Natural killer cell (primary cell): ENCODE results near the gene BCAS3. TPM values are rescaled to one million over a fixed set of nuclear protein-coding genes. Genes with fewer than 3 reads are reported as not detected.
"Not testable (repeated sequence)": the region's sequence is repeated elsewhere in the genome, so short reads cannot be mapped to it uniquely, and the experiment has no call there.

Source experiments
- ATAC-seq, 3 donors: fragments of 150-1000 bp in 2 of 3; fragments of 200-7000 bp in 1 of 3; cut with Tn5 transposase; 1 replicate in 1 of 3; 2 replicates in 2 of 3; pipeline ENCODE4 v1.10.0; 2021; ENCODE audit warnings: mild to moderate bottlenecking in 2 of 3, moderate library complexity in 2 of 3
- DNase-seq, 2 donors: peaks; one replicate each; pipeline versions ENCODE4 v3.0.0 to v3.0.0-alpha.2; 2013 to 2021; ENCODE audit warnings: mixed read lengths in 1 of 2
- H3K27ac ChIP-seq: one replicate; pipeline ENCODE4 v1.5.1; 2013; ENCODE audit warnings: mild to moderate bottlenecking, low read length
- H3K27me3 ChIP-seq: one replicate; pipeline ENCODE4 v1.6.1; 2013; ENCODE audit warnings: low read length; ENCODE audit not compliant: control insufficient read depth, insufficient read depth
- H3K36me3 ChIP-seq: one replicate; pipeline ENCODE4 v1.6.1; 2013; ENCODE audit warnings: low read length; ENCODE audit not compliant: control insufficient read depth, insufficient read depth
- H3K4me1 ChIP-seq: one replicate; pipeline ENCODE4 v1.6.1; 2013; ENCODE audit warnings: low read length; ENCODE audit not compliant: control insufficient read depth, insufficient read depth
- H3K4me3 ChIP-seq: one replicate; pipeline ENCODE4 v1.5.1; 2013; ENCODE audit warnings: low read length
- H3K9me3 ChIP-seq: one replicate; pipeline ENCODE4 v1.6.1; 2013; ENCODE audit warnings: low read length; ENCODE audit not compliant: control insufficient read depth, insufficient read depth
- H3K27ac Mint-ChIP-seq, 2 donors: one replicate each; pipeline ENCODE4 v1.8.0; 2022; ENCODE audit warnings: mild to moderate bottlenecking in 2 of 2, mixed read lengths in 2 of 2, moderate library complexity in 1 of 2
- H3K27me3 Mint-ChIP-seq, 2 donors: one replicate each; pipeline ENCODE4 v1.8.0; 2022; ENCODE audit warnings: low read depth in 2 of 2, mixed read lengths in 2 of 2
- H3K36me3 Mint-ChIP-seq: one replicate; pipeline ENCODE4 v1.8.0; 2022; ENCODE audit warnings: mixed read lengths
- H3K4me1 Mint-ChIP-seq, 2 donors: one replicate each; pipeline ENCODE4 v1.8.0; 2022; ENCODE audit warnings: mixed read lengths in 2 of 2
- H3K4me3 Mint-ChIP-seq: one replicate; pipeline ENCODE4 v1.8.0; 2022; ENCODE audit warnings: mild to moderate bottlenecking, moderate library complexity, mixed read lengths
- H3K9me3 Mint-ChIP-seq, 2 donors: one replicate each; pipeline ENCODE4 v1.8.0; 2022; ENCODE audit warnings: mixed read lengths in 2 of 2
- CTCF ChIP-seq: fragments of 200-600 bp; IDR thresholded peaks from one replicate; pipeline ENCODE4 v1.8.0; 2022; ENCODE audit warnings: antibody characterized with exemption
- WGBS: methylation state at CpG from one replicate; pipeline ENCODE4 v1.1.7; 2013; ENCODE audit warnings: missing lambda C conversion rate; ENCODE audit not compliant: insufficient coverage; 5-methylcytosine and 5-hydroxymethylcytosine counted together
- intact Hi-C: fragments of 100-400 bp; cut with micrococcal nuclease; formaldehyde crosslinking; loops from one replicate; pipeline ENCODE4 v1.14.2; 2022
- total RNA-seq, 4 donors: library from RNA; stranded (reverse); fragments of 120-200 nt in 1 of 4; gene quantifications; one replicate each; pipeline versions ENCODE4 v1.2.3 to v1.2.4, GENCODE V29; 2013 to 2022

The BCAS3 gene
- total RNA-seq, 3 donors from 2014 or later (not counting 1 experiment from before 2014, with no cell fraction given): 60.5 to 87.8 (median 72.0) TPM

DNA sequence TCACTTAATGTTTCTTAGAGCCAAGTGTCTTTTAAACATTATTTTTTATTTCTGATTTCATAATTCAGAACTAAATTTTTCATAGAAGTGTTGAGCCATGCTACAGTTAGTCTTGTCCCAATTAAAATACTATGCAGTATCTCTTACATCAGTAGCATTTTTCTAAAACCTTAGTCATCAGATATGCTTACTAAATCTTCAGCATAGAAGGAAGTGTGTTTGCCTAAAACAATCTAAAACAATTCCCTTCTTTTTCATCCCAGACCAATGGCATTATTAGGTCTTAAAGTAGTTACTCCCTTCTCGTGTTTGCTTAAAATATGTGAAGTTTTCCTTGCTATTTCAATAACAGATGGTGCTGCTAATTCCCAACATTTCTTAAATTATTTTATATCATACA is 13.6 kb upstream of the BCAS3 start:
- H3K9me3 Mint-ChIP-seq: no peaks in the 10 kb centered on the region
- H3K36me3 Mint-ChIP-seq: peaks cover 13% of the 10 kb centered on the region
- WGBS: no CpG with 5 or more reads among the region's 1 CpG
- no peak for ATAC-seq
- TF ChIP-seq CTCF: no peak
- Histone ChIP-seq H3K4me1 (peaks cover 16% of the 10 kb centered on the region), H3K4me3 (no peak overlapping the region), H3K27me3 (no peaks in the 10 kb centered on the region), H3K9me3 (no peaks in the 10 kb centered on the region), H3K27ac (no peak overlapping the region), H3K36me3 (peaks cover 5% of the 10 kb centered on the region)
- intact Hi-C loops: no loop called here
- no peak for DNase-seq
- H3K4me1 Mint-ChIP-seq: peaks cover 10 to 12% of the 10 kb centered on the region in 2 donors
- H3K4me3 Mint-ChIP-seq: no peak overlapping the region
- no peak overlapping the region for H3K27ac Mint-ChIP-seq
- H3K27me3 Mint-ChIP-seq: no peaks in the 10 kb centered on the region

- Mint-ChIP-seq H3K9me3 (no peaks in the 10 kb centered on the region), H3K27ac (peak overlapping the region; percentile 84 to 87), H3K4me3 (peak overlapping the region; percentile 71), H3K27me3 (no peaks in the 10 kb centered on the region), H3K4me1 (peaks cover 10 to 12% of the 10 kb centered on the region in 2 donors), H3K36me3 (peaks cover 13% of the 10 kb centered on the region)
- peak; percentile 22 to 27 for DNase-seq
- no peak overlapping the region for H3K4me3 ChIP-seq
- H3K4me1 ChIP-seq: peaks cover 16% of the 10 kb centered on the region
- ATAC-seq: peak; percentile 87 to 99 (median 95)
- H3K36me3 ChIP-seq: peaks cover 5% of the 10 kb centered on the region
- intact Hi-C loops: no loop called here
- H3K27me3 ChIP-seq: no peaks in the 10 kb centered on the region
- no peaks in the 10 kb centered on the region for H3K9me3 ChIP-seq
- no peak overlapping the region for H3K27ac ChIP-seq
- TF ChIP-seq CTCF: no peak
- 41% methylated on average over 4 of the region's 5 CpGs for WGBS
Measured at GRCh38 chr17:60665602-60666001, 12.0 kb upstream of the BCAS3 start.

DNA sequence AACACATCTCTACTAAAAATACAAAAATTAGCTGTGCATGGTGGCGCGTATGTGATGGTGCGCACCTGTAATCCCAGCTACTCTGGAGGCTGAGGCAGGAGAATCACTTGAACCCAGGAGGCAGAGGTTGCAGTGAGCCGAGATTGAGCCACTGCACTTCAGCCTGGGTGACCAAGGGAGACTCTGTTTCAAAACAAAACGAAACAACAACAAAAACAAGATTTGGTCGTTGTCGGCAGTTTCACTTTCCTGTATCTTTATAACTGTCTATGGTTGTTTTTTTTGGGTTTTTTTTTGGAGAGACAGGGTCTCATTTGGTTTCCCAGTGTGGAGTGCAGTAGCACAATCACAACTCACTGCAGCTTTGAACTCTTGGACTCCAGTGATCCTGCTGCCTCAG is 8.9 kb upstream of the BCAS3 start:
- H3K27me3 ChIP-seq, H3K9me3 Mint-ChIP-seq, ATAC-seq, DNase-seq, H3K36me3 Mint-ChIP-seq, H3K27ac Mint-ChIP-seq, H3K36me3 ChIP-seq, intact Hi-C loops, H3K9me3 ChIP-seq, H3K4me3 ChIP-seq, H3K27me3 Mint-ChIP-seq, H3K27ac ChIP-seq, H3K4me3 Mint-ChIP-seq: not testable (repeated sequence)
- peaks cover 10 to 12% of the 10 kb centered on the region in 2 donors for H3K4me1 Mint-ChIP-seq
- peaks cover 16% of the 10 kb centered on the region for H3K4me1 ChIP-seq
- 96% methylated on average over 7 of the region's 7 CpGs for WGBS

- H3K27ac Mint-ChIP-seq: no peak overlapping the region
- Histone ChIP-seq H3K27ac (no peak overlapping the region), H3K4me1 (peaks cover 2% of the 10 kb centered on the region), H3K9me3 (no peaks in the 10 kb centered on the region), H3K36me3 (no peaks in the 10 kb centered on the region), H3K4me3 (no peak overlapping the region), H3K27me3 (no peaks in the 10 kb centered on the region)
- WGBS: 100% methylated on average over 1 of the region's 2 CpGs
- intact Hi-C loops: no loop called here
- TF ChIP-seq CTCF: no peak
- DNase-seq (no peak), ATAC-seq (no peak)
- peaks cover 0 to 2% of the 10 kb centered on the region in 2 donors for H3K27me3 Mint-ChIP-seq
- H3K4me3 Mint-ChIP-seq: no peak overlapping the region
- peaks cover 0 to 2% of the 10 kb centered on the region in 2 donors for H3K9me3 Mint-ChIP-seq
- no peaks in the 10 kb centered on the region for H3K4me1 Mint-ChIP-seq
- H3K36me3 Mint-ChIP-seq: no peaks in the 10 kb centered on the region
Measured at GRCh38 chr17:60671482-60671881, 6.2 kb upstream of the BCAS3 start.

GRCh38 chr17:60674637-60675036 is 3.0 kb upstream of the BCAS3 start:
- H3K4me1 ChIP-seq: peaks cover 10% of the 10 kb centered on the region
- H3K27ac Mint-ChIP-seq, H3K36me3 ChIP-seq, DNase-seq, H3K27ac ChIP-seq, H3K4me3 Mint-ChIP-seq, ATAC-seq, H3K9me3 Mint-ChIP-seq, H3K9me3 ChIP-seq, intact Hi-C loops, H3K27me3 Mint-ChIP-seq, H3K27me3 ChIP-seq, H3K36me3 Mint-ChIP-seq, H3K4me3 ChIP-seq: not testable (repeated sequence)
- H3K4me1 Mint-ChIP-seq: peaks cover 20 to 31% of the 10 kb centered on the region in 2 donors
- WGBS: 94% methylated on average over 7 of the region's 7 CpGs
